H4 (cell line): Measurements from ENCODE around the gene FOXP1. TPM values are rescaled to one million over a fixed set of nuclear protein-coding genes. Genes with fewer than 3 reads are reported as not detected.

Source experiments
- DNase-seq: peaks from one replicate; pipeline ENCODE4 v3.0.0-alpha.2; 2015; ENCODE audit warnings: low spot score
- total RNA-seq: library from RNA; depleted of rRNA; stranded (reverse); fragments of >200 nt; shearing (Covaris generic); gene quantifications from 2 replicates; pipeline ENCODE4 v1.2.3, GENCODE V29; 2014

The FOXP1 gene
- total RNA-seq, 1 experiment from 2014 or later, result 15.9 TPM

DNA sequence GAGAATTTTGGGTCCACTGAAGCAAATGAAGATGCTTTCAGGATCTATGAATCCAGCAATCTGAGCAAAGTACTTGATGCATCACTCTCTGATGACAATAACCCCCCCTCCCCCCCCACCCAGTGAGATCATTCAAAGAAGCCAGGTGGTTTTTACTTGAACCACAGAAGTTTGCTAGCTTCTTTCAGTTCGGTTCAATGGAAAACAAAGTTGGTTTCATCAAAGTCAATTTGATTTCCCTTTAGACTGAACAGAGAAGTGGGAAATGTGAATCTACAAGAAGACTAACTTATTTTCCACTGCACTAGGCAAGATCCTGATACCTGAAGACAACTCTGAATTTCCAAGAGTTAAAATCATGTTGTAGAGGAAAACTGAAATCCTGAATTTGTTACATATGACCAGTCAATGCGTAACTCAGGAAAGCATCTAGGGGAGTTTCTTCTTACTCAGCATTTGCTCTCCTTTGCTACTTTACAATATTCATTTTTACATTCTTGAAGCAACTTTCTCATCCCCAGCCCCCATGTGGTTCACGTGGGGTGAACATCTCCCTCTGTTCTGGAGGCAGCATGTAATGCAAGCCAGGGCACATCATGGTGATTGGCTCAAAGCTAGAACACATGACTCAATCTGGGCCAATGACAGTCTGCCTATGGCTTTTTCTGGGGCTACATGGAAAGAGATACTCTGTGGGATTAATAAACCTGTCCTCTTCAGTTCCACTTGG is 572.6 kb downstream of the FOXP1 start:
- DNase-seq, result no peak

DNA sequence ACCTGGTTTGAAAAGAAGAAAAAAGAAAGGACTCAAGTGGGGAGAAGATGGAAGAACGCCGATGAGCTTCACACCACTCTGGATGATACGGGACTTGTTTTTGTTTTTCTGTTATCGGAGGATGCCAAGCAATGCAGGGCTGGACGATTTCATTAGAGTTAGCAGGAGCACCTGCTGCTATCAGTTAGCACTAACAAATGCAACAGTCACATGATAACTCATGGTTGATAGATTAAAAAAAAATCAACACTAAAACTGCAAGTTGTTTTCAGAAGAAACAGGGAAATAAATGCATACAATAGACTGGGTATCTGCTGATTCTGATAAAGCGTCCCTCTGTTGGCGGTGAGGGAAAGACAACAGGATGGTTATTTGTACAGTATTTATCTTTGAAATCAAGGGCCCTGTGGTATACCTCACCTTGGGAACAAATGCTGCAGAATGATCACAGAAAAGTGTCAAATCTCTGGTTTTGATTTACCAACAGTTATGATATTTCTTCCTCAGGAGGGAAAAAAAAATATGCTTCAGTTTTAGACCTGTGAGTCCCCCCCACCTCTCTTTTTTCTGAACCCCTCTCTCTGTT is 575.1 kb downstream of the FOXP1 start:
- no peak for DNase-seq

DNA sequence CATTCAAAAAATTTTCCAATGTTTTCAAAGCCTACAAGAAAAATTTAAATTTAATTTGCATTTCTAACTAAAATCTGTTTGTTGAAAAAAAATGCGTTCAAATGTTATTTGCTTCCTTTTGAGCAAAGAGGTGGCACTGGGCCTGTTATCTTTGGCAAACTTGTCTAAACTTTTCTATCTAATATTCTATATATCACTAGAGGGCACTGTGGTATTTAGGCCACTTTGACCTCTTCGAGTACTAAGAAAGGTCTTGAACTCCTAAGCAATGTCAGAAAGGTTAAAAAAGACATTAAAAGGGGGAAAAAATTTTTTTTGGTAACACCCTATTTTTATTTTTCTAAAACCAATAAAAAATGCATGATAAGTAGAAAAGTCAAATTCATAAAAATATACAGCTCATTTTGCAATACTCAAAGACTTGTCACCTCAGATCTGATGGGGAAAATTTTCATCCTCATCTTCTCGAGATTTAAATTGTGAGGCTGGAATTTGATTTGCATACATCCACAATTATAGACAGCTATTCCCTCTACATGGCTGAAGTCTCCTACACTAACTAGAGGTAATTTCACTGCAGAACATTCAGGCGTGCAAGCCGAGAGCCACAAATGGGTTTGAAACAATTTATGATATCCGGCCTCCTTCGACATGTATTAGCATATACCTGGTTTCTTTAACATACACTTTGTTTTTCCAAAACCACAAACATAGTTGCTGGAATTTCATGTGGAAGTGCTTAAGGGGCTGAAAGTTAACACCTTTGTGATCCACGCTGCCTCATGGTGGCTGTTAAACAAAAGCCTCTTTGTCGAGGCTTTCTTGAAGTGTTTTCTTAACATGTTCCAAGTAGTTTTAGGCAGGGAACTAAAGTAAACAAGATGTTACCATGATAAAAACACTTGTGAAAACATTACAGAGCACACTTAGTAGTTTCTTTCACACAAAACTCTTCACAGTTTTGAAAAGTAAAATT is 576.4 kb downstream of the FOXP1 start:
- DNase-seq, result peak; percentile 18

DNA sequence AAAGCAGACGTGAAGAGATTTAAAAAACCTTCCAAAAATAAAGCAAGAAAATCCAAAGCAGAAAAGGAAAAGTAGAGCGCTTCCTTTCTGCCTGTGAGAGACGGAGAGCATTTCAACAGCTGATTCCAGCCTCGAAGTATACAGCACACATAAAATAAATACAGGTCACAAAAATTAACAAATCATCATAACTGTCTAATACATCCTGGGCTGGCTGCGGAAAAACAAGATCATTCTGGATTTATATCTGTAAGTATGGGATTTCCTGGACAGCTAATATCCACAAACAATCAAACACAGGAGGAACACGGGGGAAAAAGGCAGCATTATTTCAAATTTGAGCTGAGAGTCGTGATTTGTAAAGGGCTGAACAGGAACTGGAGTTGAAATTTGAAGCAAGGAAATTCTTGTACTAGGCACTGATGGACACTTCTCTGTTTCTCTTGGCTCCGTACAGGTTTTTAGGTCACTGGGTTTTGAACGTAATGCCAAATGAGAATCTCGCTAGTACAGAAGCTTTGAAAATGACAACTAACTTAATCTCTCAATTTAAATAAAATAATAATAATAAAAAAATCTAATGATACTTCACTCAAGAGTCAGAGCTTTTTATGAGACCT is 577.7 kb downstream of the FOXP1 start:
- no peak for DNase-seq

DNA sequence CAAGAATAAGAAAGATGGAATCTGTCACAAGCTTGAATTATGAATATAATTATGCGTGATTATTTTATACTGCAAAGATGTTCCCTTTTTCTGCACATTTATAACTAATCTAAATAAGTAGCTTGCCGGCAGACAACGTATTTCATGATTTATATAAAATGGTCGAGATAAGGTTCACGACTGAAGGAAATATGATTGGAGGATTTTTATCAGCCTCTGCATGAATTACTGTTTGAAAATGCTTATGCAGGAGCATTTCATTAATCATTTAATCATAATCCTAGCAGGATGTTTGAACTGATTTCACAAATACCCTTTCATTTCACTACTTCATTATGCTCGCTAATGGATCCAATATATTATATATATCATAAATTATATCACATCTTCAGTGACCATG is 580.0 kb downstream of the FOXP1 start:
- no peak for DNase-seq

DNA sequence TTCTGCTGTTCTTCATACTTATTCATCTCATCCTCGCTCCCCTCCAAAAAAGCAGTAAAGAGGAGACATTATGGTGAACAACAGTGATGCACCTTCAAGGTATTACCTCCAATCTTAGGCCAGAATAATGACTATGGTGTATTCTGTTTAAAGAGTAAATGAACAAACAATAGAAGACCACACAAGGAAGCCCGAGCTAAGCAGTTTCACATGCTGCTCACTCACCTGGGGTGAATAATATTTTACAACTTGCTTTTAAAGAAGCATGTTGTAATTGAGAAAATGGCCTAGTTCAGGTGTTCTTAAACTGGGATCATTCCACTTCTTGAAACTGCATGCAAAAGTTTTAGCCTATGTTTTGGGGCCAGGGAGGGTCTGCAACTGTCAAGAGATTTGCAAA is 581.2 kb downstream of the FOXP1 start:
- DNase-seq, result no peak

DNA sequence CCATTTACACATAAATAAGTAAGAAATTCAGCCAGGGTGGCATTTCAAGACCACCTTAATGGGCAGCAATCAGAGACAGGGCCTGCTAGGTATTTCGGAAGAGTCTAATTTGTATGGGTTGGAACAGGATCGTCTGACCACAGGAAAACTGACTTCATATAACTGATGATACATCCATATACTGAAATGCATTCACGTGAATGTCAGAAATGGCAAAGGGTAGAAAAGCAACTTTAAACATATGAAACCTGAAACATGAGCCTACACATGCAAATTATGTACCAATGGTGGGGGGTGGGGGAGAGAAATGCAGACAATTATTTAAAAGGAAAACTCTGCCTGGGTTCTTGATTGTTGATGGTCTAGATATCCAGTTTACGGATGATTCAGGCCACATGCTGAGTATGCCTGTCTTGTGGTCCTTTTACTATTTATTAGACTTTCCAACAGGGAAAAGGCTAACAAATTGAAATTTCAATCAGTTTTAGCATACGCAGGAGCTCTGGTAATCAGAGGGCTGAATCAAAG is 582.2 kb downstream of the FOXP1 start:
- DNase-seq, result no peak

DNA sequence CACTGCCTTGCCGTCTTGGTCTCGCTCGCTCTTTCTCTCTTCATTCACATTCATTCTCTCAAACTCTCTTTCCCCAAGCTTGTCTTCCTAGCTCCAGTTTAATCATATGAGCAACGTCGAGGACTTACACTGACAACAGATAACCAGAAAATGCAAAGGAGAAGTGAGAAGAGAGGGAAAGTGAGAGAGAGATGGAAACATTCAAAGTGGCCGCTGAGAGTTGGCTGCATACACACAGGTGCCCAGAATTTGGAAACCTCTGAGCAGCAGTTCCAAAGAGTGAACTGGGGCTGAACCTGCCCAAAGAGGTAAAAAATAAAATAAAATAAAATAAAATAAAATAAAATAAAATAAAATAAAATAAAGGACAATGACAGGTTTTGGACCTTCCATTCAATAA is 583.0 kb downstream of the FOXP1 start:
- no peak for DNase-seq

DNA sequence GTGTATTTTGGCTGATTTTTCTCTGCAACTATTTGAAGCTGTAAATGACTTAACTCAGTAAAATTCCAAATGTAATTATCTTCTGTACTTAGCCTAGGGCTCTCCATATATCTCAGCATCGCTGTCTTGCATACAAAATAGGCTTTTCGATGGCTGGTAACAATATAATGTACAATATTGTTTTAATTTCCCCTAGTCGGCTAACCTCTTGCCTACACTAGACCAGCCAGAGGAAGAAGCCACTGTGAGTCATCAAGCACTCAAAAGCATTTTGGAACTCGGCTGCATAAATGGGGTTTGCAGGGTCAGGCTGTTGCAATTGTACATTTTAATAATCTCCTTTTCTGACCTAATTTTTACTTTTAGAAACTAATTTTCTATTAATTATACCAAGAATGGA is 583.8 kb downstream of the FOXP1 start:
- peak; percentile 5 for DNase-seq

DNA sequence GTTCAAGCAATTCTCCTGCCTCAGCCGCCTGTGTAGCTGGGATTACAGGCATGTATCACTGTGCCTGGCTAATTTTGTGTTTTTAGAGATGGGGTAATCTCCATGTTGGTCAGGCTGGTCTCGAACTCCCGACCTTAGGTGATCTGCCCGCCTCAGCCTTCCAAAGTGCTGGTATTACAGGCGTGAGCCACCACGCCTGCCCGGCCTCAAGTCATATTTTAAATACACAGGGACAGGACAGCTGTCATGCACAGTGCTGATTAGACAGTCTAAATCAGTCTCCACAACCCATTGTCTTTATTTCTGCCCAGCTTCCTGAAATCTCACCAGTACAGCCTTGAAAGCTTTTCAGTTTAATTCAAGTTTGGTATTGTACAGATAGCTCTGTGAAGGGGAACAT is 587.4 kb downstream of the FOXP1 start:
- DNase-seq, result no peak

DNA sequence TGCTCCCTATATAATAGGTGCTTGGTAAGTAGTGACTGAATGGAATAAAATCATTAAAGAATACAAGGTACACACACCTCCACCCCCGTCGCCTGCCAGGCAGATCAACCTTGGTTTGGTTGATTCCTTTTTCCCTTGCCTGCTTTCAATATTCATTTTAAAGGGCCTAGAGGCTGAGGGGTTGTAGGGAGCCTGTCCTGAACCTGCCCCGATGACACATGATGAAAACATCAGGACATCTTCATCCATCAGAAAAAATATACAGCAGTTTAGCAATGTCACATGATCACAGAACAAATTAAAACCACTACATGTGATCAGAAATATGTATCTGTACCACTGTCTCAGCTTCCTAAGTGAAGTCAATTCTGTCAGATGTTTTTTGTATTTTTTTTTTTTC is 588.9 kb downstream of the FOXP1 start:
- DNase-seq, result no peak

DNA sequence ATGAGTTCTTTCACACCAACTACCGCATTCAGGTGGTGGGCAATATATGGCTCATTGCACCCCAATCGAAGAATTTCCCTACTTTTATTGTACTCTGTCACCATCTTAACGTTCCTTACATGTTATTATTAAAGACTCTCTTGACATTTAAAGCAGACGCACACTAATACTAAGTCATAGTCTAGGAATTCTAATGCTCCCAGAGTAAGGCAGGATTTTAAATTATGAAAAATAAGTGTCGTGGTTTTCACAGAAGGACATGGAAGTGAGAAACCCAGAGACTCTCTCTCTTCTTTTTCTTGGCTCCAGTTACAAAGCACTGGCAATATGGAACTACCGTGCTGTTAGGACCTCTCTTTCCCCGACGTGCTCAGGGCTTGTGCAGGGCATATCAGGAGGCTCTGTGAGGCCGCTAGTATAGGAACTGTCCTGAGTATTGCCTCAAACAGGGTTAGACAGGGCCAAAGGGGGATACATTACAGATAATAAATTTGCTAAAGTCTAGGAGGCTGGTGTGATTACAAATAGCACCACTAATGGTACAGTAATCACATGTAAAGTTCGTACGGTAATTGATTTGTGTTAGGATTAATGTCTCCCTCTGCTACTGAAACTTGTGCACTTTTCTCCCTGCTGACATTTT is 590.8 kb downstream of the FOXP1 start:
- DNase-seq, result no peak

DNA sequence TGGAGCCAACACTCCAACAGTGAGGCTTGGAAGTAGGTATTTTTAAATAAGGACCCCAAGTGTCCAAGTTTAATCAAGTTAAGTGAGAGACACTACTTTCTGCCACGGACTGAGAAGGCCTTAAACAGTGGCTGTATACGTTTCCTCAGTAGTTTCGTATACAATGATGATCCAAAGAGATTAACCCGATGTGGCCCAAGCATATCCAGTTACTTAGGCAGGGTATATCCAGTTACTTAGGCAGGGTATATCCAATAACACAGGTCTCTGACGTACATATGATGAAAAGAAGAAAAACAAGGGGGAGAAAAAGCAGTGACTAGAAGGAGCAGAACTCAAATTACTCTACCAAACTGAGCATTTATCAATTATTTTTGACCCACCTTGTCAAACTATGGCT is 591.4 kb downstream of the FOXP1 start:
- no peak for DNase-seq

DNA sequence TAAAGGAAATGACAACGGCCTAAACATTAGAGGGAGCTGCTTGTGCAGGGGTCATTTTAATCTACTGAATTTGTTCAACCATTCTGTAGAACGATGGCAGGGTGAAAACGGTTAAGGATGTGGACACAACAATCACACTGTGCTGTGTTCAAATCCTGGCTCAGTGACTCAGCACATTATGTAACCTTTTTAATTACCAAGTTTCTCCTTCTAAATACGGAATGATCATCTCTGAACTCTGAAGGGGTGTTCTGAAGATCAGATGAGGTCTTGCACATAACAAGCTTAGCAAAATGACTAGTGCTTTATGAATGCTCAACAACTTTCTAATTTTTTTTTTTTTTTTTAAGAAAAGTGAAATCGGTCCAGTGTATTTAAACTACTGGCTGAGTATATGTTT is 592.8 kb downstream of the FOXP1 start:
- DNase-seq, result no peak

DNA sequence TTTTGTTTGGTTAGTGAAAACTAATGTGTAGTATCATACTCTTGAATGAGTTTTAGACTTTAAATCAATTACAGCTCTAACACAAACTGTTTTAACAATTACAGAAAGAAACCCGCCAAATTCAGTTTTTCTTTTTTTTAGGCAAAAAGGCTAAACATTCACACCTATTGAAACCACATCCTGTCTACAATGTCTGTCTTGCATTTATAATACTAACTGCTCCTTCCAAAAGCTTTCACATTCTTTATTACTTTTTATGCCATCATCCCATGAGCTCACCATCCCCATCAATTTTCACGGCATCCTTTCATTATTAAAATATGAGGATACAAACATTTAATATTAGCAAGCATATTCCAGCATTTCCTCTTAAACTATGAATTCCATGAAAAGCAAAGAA is 593.3 kb downstream of the FOXP1 start:
- no peak for DNase-seq

DNA sequence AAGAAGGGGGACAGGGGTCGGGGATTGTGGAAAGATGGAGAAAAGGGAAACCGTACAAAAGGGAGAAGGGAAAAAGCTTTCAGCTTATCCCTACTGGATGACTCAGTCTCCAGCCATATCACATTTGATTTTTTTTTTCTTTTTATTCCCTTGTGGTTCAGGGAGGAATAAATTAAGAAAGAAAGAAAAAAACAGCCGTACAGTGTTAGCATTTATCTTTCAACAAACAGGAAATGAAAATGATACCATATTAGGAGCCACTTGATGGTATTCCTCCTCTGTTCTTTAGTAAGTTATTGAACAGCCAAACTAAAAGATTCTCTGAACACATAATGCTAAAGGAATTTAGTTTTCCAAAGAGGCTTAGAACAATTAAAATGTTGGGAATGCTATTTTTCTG is 594.4 kb downstream of the FOXP1 start:
- peak; percentile 45 for DNase-seq

DNA sequence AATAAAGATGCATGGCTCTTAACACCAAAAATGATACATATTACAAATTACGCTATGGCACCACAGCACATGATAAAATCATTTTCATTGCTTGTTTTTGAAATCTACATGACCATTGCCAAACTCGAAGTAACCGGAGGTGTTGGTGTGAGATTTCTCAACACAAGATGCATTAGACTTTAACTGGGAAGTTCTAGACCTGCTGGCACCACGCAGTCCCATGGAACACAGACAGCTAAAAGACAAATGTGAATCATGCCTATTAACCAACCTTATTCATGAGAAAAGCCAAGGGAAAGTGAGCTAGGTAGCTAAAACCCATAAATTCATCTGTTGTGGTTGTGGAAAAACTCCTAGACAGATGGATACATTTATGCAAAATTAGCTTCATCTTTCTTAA is 595.4 kb downstream of the FOXP1 start:
- DNase-seq, result no peak

DNA sequence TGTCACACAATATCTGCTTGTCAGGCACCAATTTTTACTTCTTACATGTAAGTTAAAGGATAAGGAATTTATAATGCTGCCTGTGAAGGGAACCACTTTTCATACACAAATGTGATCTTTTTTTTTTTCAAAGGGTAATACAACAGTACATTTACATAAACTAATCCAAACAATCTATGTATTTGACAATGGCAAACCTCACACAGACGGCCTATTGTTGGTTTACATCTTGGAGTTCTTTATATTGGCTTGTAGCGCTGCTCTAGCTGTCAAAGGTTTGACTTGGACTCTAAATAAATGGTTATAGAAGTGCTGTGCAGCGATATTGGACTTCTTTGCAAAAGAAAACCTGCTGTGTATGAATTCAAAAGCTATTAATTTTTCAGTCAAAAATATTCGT is 598.0 kb downstream of the FOXP1 start:
- no peak for DNase-seq

DNA sequence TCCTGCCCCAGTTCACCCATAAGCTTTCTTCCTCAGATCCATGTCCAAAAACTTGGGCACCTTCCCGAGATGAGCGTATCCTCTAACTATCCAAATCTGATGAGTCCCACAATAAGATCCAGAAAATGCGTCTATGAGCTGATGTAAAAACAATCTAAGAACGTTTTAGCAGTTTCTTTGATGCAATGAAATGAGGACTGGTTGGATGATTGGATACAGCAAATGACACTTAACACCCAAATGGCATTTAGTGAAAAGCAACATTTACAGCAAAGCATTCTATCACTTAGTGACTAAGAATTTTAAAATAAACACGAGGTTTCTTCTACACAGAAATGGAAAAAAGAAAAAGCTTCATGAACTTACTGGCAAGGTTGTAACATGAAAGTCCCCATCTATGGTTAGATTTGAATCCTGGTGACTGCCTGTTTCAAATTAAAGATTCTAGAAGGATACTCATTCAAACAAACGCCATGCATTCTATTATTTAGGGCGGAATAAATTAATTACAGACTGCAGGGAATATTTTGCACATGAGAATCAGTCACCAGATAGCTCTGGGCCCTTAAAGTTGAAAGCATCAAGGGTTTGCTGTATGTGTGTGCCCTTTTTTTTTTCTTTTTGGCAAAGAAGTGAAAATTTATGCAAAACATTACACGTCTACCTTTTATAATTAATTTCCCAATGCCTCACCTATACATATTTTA is 598.6 kb downstream of the FOXP1 start:
- DNase-seq, result no peak

DNA sequence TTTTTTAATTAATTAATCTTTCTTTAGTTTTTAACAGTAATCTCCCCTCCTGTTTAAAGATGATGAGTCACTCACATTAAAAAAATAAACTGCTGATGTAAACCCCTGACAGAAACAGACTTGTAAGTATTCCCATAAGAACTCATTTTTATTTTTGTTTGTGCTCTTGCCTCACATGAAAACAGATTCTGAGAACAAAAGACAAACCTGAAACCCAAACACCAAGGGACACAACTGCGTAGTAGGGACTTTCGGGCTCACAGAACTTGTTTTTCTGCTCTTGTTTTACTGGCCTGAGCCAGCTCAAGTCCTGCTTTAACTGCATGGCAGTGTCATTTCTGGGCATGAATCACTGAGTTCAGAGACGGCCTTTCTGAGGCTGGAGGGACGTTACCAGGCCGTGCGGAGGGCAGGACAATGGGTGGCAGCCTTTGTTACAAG is 600.8 kb downstream of the FOXP1 start:
- peak; percentile 67 for DNase-seq

DNA sequence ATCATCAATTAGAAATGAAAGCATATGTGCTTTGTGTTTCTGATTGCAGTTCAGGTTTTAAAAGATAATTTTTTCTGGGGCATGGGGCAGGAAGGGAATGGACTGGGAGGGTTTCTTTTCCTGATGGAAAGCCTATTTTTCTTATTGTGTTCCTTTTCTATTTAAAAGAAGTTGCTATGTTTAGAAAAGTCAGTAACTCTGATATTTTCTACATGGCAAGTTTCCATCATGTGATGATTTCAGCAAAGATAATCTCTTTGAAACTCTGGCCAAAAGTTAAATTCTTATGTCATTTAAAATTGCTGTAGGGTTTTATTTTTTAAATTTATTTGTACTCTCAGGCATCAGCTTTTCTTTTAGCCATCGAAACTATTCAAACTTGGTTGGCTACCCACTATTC is 601.2 kb downstream of the FOXP1 start:
- DNase-seq, result peak; percentile 3
